ENCODE data around the gene PEX13.

PEX13 gene

DNA sequence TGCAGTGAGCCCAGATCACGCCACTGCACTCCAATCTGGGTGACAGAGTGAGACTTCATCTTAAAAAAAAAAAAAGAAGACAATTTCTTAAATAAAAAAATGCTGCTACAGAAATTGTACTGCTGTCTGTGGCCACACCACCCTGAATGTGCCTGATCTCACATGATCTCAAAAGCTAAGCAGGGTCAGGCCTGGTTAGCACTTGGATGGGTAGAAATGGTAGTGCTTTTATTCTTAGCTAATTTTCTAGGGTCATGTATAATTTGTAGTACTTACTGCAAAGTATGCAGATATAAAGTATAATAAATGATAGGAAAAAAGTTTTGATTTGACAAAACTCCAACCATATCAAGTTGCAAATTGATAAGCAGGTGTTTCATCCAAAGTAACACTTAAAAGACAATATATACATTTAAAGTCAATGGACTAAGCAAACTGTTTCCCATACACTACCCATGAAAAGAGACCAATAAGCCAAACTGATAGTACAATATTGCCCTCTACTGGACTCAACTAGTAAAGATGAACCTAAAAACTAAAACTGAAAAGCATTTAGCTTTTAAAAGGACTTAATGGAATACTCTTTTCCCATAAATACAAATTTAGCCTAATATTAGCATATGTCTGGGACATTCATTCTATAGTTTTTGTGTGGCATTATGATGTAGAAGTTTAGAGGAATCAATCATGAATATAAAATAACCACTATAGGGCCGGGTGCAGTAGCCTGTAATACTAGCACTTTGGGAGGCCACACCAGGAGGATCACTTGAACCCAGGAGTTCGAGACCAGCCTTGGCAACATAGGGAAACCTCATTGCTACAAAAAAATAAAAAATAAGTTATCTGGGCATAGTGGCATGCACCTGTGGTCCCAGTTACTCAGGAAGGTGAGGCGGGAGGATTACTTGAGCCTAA, 18.6 kb upstream of the PEX13 start:
- no peak overlapping the region for H3K27ac ChIP-seq (ENCODE audit: extremely low read depth, low read depth, low read length)

DNA sequence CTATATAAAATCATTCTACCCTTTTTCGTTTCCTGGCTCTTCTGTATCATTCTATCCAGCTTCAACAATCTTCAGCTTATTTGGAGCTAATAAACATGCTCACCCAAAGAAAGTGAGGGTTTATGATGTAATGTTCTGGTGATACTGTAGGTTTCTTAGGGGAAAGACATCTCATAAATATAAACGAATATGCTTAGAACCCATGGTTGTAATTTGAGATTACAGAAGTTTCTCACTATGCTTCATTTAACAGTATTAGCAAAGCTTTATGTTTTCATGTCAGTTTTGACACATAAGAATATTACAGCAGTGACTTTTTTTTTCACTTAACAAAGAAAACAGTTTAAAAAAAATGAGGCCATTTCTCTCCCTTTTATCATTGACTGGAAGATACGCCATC, 11.8 kb upstream of the PEX13 start:
- Histone ChIP-seq H3K4me3 (ENCODE audit: low read depth, low read length) (no peak overlapping the region), H3K9me3 (ENCODE audit: control insufficient read depth, insufficient read depth, low read depth, low read length) (no peaks in the 10 kb centered on the region), H3K36me3 (ENCODE audit: control insufficient read depth in 2 of 2, insufficient read depth in 1 of 2, low read length in 2 of 2) (no peaks in the 10 kb centered on the region; a peak in 1 of 3 replicates), H3K27ac (ENCODE audit: extremely low read depth, low read depth, low read length) (no peak overlapping the region), H3K4me1 (ENCODE audit: control insufficient read depth, insufficient read depth, low read length) (peaks cover 6% of the 10 kb centered on the region; the same call in 1 of the 2 replicates)
- ChIA-PET CTCF (interaction anchor here (0.6 to 2.1 kb wide), 6 partner anchors 8 to 363 kb away, joined by 3 to 5 read pairs (median 3); no protein-coding TSS in a partner anchor), POLR2A (interaction anchor here (0.7 kb wide), 1 partner anchor 249 kb away, joined by 3 read pairs; the partner anchor contains the start of gene PAPOLG)
- TF ChIP-seq, protein P1, sequence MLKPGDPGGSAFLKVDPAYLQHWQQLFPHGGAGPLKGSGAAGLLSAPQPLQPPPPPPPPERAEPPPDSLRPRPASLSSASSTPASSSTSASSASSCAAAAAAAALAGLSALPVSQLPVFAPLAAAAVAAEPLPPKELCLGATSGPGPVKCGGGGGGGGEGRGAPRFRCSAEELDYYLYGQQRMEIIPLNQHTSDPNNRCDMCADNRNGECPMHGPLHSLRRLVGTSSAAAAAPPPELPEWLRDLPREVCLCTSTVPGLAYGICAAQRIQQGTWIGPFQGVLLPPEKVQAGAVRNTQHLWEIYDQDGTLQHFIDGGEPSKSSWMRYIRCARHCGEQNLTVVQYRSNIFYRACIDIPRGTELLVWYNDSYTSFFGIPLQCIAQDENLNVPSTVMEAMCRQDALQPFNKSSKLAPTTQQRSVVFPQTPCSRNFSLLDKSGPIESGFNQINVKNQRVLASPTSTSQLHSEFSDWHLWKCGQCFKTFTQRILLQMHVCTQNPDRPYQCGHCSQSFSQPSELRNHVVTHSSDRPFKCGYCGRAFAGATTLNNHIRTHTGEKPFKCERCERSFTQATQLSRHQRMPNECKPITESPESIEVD (tag by site-specific recombination; IDR thresholded peaks at IDR 0.05), result peak; percentile 84
- TF ChIP-seq, protein P2, sequence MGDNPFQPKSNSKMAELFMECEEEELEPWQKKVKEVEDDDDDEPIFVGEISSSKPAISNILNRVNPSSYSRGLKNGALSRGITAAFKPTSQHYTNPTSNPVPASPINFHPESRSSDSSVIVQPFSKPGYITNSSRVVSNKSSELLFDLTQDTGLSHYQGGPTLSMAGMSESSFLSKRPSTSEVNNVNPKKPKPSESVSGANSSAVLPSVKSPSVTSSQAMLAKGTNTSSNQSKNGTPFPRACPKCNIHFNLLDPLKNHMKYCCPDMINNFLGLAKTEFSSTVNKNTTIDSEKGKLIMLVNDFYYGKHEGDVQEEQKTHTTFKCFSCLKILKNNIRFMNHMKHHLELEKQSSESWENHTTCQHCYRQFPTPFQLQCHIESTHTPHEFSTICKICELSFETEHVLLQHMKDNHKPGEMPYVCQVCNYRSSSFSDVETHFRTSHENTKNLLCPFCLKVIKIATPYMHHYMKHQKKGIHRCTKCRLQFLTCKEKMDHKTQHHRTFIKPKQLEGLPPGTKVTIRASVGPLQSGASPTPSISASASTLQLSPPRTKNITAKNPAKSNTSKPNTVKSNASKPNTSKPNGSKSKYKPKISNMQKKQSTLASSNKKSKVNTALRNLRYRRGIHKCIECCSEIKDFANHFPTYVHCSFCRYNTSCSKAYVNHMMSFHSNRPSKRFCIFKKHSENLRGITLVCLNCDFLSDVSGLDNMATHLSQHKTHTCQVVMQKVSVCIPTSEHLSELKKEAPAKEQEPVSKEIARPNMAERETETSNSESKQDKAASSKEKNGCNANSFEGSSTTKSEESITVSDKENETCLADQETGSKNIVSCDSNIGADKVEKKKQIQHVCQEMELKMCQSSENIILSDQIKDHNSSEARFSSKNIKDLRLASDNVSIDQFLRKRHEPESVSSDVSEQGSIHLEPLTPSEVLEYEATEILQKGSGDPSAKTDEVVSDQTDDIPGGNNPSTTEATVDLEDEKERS (tag by site-specific recombination; IDR thresholded peaks at IDR 0.05), result no peak
- no peak for TF ChIP-seq ZBTB7A (tag by site-specific recombination; IDR thresholded peaks at IDR 0.05; ENCODE audit: low read depth)
- TF ChIP-seq, protein P3, sequence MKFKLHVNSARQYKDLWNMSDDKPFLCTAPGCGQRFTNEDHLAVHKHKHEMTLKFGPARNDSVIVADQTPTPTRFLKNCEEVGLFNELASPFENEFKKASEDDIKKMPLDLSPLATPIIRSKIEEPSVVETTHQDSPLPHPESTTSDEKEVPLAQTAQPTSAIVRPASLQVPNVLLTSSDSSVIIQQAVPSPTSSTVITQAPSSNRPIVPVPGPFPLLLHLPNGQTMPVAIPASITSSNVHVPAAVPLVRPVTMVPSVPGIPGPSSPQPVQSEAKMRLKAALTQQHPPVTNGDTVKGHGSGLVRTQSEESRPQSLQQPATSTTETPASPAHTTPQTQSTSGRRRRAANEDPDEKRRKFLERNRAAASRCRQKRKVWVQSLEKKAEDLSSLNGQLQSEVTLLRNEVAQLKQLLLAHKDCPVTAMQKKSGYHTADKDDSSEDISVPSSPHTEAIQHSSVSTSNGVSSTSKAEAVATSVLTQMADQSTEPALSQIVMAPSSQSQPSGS (tag by site-specific recombination; IDR thresholded peaks at IDR 0.05; ENCODE audit: low read depth), result 0 out of 2 replicates have a peak, but pooled peaks have one; percentile 36
- no peak for TF ChIP-seq ZNF266 (tag by site-specific recombination; IDR thresholded peaks at IDR 0.05; ENCODE audit: low read depth)
- TF ChIP-seq, protein P4, sequence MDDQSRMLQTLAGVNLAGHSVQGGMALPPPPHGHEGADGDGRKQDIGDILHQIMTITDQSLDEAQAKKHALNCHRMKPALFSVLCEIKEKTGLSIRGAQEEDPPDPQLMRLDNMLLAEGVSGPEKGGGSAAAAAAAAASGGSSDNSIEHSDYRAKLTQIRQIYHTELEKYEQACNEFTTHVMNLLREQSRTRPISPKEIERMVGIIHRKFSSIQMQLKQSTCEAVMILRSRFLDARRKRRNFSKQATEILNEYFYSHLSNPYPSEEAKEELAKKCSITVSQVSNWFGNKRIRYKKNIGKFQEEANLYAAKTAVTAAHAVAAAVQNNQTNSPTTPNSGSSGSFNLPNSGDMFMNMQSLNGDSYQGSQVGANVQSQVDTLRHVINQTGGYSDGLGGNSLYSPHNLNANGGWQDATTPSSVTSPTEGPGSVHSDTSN (CRISPR knock-in tag; IDR thresholded peaks at IDR 0.05), result no peak
- 0 out of 2 replicates have a peak, but pooled peaks have one; percentile 38 for TF ChIP-seq ZNF24 (tag by site-specific recombination; IDR thresholded peaks at IDR 0.05)
- 0 out of 2 replicates have a peak, but pooled peaks have one; percentile 38 for TF ChIP-seq ZNF366 (tag by site-specific recombination; conservative IDR thresholded peaks at IDR 0.05)
- TF ChIP-seq ZNF629 (tag by site-specific recombination; IDR thresholded peaks at IDR 0.05), result 0 out of 2 replicates have a peak, but pooled peaks have one; percentile 16
- 0 out of 2 replicates have a peak, but pooled peaks have one; percentile 55 for TF ChIP-seq FEZF1 (tag by site-specific recombination; IDR thresholded peaks at IDR 0.05)
- TF ChIP-seq, protein P5, sequence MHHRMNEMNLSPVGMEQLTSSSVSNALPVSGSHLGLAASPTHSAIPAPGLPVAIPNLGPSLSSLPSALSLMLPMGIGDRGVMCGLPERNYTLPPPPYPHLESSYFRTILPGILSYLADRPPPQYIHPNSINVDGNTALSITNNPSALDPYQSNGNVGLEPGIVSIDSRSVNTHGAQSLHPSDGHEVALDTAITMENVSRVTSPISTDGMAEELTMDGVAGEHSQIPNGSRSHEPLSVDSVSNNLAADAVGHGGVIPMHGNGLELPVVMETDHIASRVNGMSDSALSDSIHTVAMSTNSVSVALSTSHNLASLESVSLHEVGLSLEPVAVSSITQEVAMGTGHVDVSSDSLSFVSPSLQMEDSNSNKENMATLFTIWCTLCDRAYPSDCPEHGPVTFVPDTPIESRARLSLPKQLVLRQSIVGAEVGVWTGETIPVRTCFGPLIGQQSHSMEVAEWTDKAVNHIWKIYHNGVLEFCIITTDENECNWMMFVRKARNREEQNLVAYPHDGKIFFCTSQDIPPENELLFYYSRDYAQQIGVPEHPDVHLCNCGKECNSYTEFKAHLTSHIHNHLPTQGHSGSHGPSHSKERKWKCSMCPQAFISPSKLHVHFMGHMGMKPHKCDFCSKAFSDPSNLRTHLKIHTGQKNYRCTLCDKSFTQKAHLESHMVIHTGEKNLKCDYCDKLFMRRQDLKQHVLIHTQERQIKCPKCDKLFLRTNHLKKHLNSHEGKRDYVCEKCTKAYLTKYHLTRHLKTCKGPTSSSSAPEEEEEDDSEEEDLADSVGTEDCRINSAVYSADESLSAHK (tag by site-specific recombination; IDR thresholded peaks at IDR 0.05), result peak; percentile 59; the same call in 1 of the 2 replicates
- TF ChIP-seq ZNF121 (tag by site-specific recombination; IDR thresholded peaks at IDR 0.05), result no peak
- 0 out of 2 replicates have a peak, but pooled peaks have one; percentile 4 for TF ChIP-seq PRDM1 (tag by site-specific recombination; IDR thresholded peaks at IDR 0.05)

More for the DNA sequence above, 18.6 kb upstream of the PEX13 start:
- no peaks in the 10 kb centered on the region; the same call in 1 of the 2 replicates for H3K4me1 ChIP-seq (ENCODE audit: control insufficient read depth, insufficient read depth, low read length)
- H3K36me3 ChIP-seq (ENCODE audit: control insufficient read depth in 2 of 2, insufficient read depth in 1 of 2, low read length in 2 of 2), result no peaks in the 10 kb centered on the region
- ChIA-PET CTCF (interaction anchor here (0.5 to 4.9 kb wide), 41 partner anchors 9 to 784 kb away, joined by 3 to 55 read pairs (median 4); partner anchors contain the start of gene REL), POLR2A (interaction anchor here (1.3 kb wide), 1 partner anchor 243 kb away, joined by 4 read pairs; the partner anchor contains the start of gene PAPOLG)
- H3K9me3 ChIP-seq (ENCODE audit: control insufficient read depth, insufficient read depth, low read depth, low read length), result no peaks in the 10 kb centered on the region
- H3K4me3 ChIP-seq (ENCODE audit: low read depth, low read length), result no peak overlapping the region
- TF ChIP-seq ZNF654 (tag by site-specific recombination; IDR thresholded peaks at IDR 0.05; ENCODE audit: low read depth) (peak; percentile 82), ZNF202 (tag by site-specific recombination; IDR thresholded peaks at IDR 0.05; ENCODE audit: borderline replicate concordance) (no peak)
